ENCODE data around the gene IFNLR1. TPM values are rescaled to one million over a fixed set of nuclear protein-coding genes. Genes with fewer than 3 reads are reported as not detected.

IFNLR1 gene
- total and polyA plus RNA-seq, 2 donors (not counting 3 experiments of a cell fraction or from before 2014, with no cell fraction given): 0.01 TPM; not detected in 1

DNA sequence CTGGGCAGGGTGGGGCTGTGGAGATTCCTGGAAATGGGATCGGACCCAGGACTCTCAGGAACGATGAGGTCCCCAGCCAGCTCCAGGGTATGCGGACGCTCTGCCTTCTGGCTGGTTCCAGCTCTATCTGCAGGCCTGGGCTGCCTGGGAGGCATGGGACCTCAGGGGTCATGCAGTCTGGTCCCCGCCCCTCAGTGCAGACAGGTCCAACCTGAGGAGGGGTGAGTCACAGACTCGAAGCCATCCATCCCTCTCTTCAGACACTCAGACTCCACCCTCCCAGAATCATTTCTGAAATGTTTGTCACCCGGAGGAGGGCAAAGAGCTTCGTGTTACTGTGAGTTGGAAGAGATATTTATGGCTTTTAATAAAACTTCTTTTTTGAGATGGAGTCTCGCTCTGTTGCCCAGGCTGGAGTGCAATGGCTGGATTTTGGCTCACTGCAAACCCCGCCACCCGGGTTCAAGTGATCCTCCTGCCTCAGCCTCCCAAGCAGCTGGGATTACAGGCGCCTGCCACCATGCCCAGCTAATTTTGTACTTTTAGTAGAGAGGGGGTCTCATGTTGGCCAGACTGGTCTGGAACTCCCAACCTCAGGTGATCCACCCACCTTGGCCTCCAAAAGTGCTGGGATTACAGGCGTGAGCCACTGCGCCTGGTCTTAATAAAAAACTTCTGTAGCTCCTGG, 69.2 kb downstream of the IFNLR1 start:
- DNase-seq (ENCODE audit: low read depth, low spot score): no peak
- H3K4me1 ChIP-seq (ENCODE audit: control insufficient read depth, extremely low read depth, insufficient read depth, low read length): no peaks in the 10 kb centered on the region
- no peak overlapping the region for H2AFZ ChIP-seq (ENCODE audit: low read depth, low read length)
- ChIA-PET CTCF (interaction anchor here (0.6 to 3.5 kb wide), 2 partner anchors 26 to 47 kb away, joined by 3 to 13 read pairs; no protein-coding TSS in a partner anchor), POLR2A (no interaction called here)
- TF ChIP-seq EZH2 (IDR thresholded peaks at IDR 0.05; ENCODE audit: borderline replicate concordance, low read depth, low read length, severe bottlenecking): no peak
- no peak for TF ChIP-seq JUN (IDR thresholded peaks at IDR 0.05; ENCODE audit: borderline replicate concordance, insufficient read depth, insufficient read length, low read depth)
- no peak for TF ChIP-seq POLR2A (IDR thresholded peaks at IDR 0.05; ENCODE audit: low read depth, low read length)
- TF ChIP-seq, protein P1, sequence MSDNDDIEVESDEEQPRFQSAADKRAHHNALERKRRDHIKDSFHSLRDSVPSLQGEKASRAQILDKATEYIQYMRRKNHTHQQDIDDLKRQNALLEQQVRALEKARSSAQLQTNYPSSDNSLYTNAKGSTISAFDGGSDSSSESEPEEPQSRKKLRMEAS (IDR thresholded peaks at IDR 0.05; ENCODE audit: insufficient read depth, insufficient read length): no peak
- TF ChIP-seq GATA2 (IDR thresholded peaks at IDR 0.05; ENCODE audit: insufficient read depth, insufficient read length, low read depth, low read length): no peak
- TF ChIP-seq MYC (IDR thresholded peaks at IDR 0.05; ENCODE audit: low read depth, low read length): no peak
- TF ChIP-seq POLR2AphosphoS5 (IDR thresholded peaks at IDR 0.05; ENCODE audit: insufficient read depth, low read depth, low read length): no peak
- TF ChIP-seq, protein P2, sequence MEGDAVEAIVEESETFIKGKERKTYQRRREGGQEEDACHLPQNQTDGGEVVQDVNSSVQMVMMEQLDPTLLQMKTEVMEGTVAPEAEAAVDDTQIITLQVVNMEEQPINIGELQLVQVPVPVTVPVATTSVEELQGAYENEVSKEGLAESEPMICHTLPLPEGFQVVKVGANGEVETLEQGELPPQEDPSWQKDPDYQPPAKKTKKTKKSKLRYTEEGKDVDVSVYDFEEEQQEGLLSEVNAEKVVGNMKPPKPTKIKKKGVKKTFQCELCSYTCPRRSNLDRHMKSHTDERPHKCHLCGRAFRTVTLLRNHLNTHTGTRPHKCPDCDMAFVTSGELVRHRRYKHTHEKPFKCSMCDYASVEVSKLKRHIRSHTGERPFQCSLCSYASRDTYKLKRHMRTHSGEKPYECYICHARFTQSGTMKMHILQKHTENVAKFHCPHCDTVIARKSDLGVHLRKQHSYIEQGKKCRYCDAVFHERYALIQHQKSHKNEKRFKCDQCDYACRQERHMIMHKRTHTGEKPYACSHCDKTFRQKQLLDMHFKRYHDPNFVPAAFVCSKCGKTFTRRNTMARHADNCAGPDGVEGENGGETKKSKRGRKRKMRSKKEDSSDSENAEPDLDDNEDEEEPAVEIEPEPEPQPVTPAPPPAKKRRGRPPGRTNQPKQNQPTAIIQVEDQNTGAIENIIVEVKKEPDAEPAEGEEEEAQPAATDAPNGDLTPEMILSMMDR (IDR thresholded peaks at IDR 0.05; ENCODE audit: extremely low read depth in 1 of 2, insufficient read depth in 1 of 2, low read depth in 1 of 2, low read length in 2 of 2): no peak
- no peak for TF ChIP-seq FOS (IDR thresholded peaks at IDR 0.05; ENCODE audit: borderline replicate concordance, insufficient read depth, low read length)
- no peaks in the 10 kb centered on the region for H4K20me1 ChIP-seq (replicated peaks; ENCODE audit: control insufficient read depth, extremely low read depth, insufficient read depth, low read length)
- no peak overlapping the region for H3K4me3 ChIP-seq (replicated peaks in 1 of 3; ENCODE audit: insufficient read depth in 1 of 3, low read depth in 1 of 3, low read length in 3 of 3)
- no peak overlapping the region for H3K9ac ChIP-seq (replicated peaks; ENCODE audit: extremely low read depth, insufficient read depth, low read length)
- no peaks in the 10 kb centered on the region for H3K36me3 ChIP-seq (ENCODE audit: control insufficient read depth in 2 of 2, extremely low read depth in 1 of 2, insufficient read depth in 2 of 2, low read length in 2 of 2)
- no peaks in the 10 kb centered on the region for H3K9me1 ChIP-seq (replicated peaks; ENCODE audit: control insufficient read depth, extremely low read depth, insufficient read depth, low read length)
- intact Hi-C loops (cut with micrococcal nuclease): no loop called here
- H3K79me2 ChIP-seq (ENCODE audit: control insufficient read depth, insufficient read depth, low read length): no peaks in the 10 kb centered on the region
- no peak overlapping the region for H3K27ac ChIP-seq (ENCODE audit: insufficient read depth, low read depth, low read length)
- dilution Hi-C loops (cut with MboI; ENCODE audit: extremely low pct_ligation_motif_present, low sequenced_read_pairs): no loop called here
- peaks cover 0 to 2% of the 10 kb centered on the region in 2 experiments for H3K27me3 ChIP-seq (ENCODE audit: control insufficient read depth in 2 of 2, insufficient read depth in 2 of 2, low read length in 2 of 2)
- H3K4me2 ChIP-seq (ENCODE audit: insufficient read depth, low read length): no peak overlapping the region
- no peaks in the 10 kb centered on the region for H3K9me3 ChIP-seq (replicated peaks; ENCODE audit: control insufficient read depth, insufficient read depth, low read length)
- no TSS peak for BruUV-seq (replicated peaks)
- no peak for FAIRE-seq

Data from endothelial cell of umbilical vein (primary cell).